D721Med (cell line): ENCODE measurements around the gene DEFB123.

Experiments
- DNase-seq: peaks from one replicate; pipeline ENCODE4 v3.0.0; 2011; ENCODE audit warnings: low spot score; ENCODE audit not compliant: insufficient read length
- FAIRE-seq: peaks from 2 replicates; lab custom pipeline; 2011; peaks lifted over from hg19 to GRCh38; lab: Jason Lieb, UNC
- CTCF ChIP-seq: IDR thresholded peaks from 2 replicates; pipeline ENCODE4 v1.5.1; 2012; ENCODE audit warnings: mild to moderate bottlenecking, control low read depth; ENCODE audit not compliant: insufficient read depth; ENCODE audit errors: missing control alignments

Gene DEFB123

GRCh38 chr20:31488115-31488514 lies 47.7 kb downstream of the DEFB123 start:
- no peak for TF ChIP-seq CTCF
- no peak for DNase-seq
- FAIRE-seq, result no peak

- TF ChIP-seq CTCF, result no peak
- no peak for DNase-seq
- FAIRE-seq, result no peak
Observed at GRCh38 chr20:31489152-31489551, 48.7 kb downstream of the DEFB123 start.

GRCh38 chr20:31490752-31491151 lies 50.3 kb downstream of the DEFB123 start:
- DNase-seq (no peak), FAIRE-seq (no peak)
- no peak for TF ChIP-seq CTCF

GRCh38 chr20:31494131-31494530 lies 53.7 kb downstream of the DEFB123 start:
- peak; percentile 31 for TF ChIP-seq CTCF
- DNase-seq, result no peak
- no peak for FAIRE-seq

- FAIRE-seq (no peak), DNase-seq (no peak)
- TF ChIP-seq CTCF, result no peak
Observed at GRCh38 chr20:31496761-31497295, 56.4 kb downstream of the DEFB123 start.

- no peak for FAIRE-seq
- TF ChIP-seq CTCF, result no peak
- DNase-seq, result no peak
Observed at GRCh38 chr20:31497838-31498540, 57.6 kb downstream of the DEFB123 start.
